ENCODE measurements around the gene CCNB2. TPM values are rescaled to one million over a fixed set of nuclear protein-coding genes. Genes with fewer than 3 reads are reported as not detected.
"Not testable (repeated sequence)": the region's sequence is repeated elsewhere in the genome, so short reads cannot be mapped to it uniquely, and the experiment has no call there.

CCNB2 gene
- total RNA-seq, 1 donor, result 27.2 TPM

DNA sequence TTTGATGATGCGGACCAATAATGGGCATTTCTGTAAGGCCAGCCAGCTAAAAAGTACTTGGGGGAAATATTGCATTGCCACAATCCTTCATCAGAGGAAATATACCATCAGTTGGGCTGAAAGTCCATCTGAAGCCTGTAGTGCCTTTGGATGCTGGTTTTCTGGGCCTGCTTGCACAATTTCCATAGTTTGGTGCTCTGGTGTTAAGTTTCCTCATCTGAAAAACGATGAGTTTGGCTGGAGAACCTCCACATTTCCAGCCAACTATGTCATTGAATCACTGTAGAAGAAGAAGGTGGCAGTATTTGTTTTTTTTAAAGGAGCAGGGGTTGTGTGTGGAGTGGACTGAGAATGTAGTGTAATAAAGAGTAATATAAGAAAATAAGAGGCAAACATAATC, 10.1 kb downstream of the CCNB2 start:
- TF ChIP-seq, protein P1, sequence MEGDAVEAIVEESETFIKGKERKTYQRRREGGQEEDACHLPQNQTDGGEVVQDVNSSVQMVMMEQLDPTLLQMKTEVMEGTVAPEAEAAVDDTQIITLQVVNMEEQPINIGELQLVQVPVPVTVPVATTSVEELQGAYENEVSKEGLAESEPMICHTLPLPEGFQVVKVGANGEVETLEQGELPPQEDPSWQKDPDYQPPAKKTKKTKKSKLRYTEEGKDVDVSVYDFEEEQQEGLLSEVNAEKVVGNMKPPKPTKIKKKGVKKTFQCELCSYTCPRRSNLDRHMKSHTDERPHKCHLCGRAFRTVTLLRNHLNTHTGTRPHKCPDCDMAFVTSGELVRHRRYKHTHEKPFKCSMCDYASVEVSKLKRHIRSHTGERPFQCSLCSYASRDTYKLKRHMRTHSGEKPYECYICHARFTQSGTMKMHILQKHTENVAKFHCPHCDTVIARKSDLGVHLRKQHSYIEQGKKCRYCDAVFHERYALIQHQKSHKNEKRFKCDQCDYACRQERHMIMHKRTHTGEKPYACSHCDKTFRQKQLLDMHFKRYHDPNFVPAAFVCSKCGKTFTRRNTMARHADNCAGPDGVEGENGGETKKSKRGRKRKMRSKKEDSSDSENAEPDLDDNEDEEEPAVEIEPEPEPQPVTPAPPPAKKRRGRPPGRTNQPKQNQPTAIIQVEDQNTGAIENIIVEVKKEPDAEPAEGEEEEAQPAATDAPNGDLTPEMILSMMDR (IDR thresholded peaks at IDR 0.05; ENCODE audit: insufficient read depth, low read depth, low read length), result no peak
- no peak overlapping the region for H3K4me3 ChIP-seq (ENCODE audit: low read depth, low read length)
- no peak for DNase-seq (ENCODE audit: low read depth)

DNA sequence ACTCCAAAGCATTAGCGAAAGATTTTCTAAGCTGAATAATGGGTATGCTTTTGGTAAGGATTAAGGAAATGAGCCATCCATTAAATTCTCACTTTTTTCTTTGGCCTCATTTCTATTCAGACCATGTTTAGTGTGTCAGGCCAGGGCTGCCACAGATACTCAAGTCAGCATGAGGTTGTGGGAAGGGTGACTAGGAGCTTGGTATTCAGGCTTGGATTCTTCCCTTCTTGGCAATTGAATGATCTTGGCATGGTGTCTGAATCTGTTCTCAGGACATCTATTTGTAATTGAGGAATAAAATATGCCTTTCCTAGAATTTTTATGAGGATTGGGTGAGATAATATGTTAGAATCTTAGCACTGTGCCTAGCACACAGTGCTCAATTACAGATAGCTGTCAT, 11.2 kb downstream of the CCNB2 start:
- no peak overlapping the region for H3K4me3 ChIP-seq (ENCODE audit: low read depth, low read length)
- DNase-seq (ENCODE audit: low read depth), result no peak
- TF ChIP-seq, protein P1 (IDR thresholded peaks at IDR 0.05; ENCODE audit: insufficient read depth, low read depth, low read length), result no peak

DNA sequence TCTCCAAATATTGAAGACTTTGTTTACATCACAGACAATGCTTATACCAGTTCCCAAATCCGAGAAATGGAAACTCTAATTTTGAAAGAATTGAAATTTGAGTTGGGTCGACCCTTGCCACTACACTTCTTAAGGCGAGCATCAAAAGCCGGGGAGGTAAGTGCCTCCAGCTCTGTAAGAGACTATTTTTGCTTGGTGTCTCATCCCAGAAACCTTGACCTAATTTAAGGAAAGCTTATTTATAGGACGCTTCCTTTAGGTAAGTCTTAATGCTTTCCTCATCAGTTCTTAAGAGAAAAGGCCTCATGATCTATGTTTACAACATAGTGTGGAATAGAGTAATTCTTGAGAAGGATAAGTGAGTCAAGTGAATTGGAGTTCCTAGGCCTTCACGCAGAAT, 11.8 kb downstream of the CCNB2 start:
- TF ChIP-seq, protein P1 (IDR thresholded peaks at IDR 0.05; ENCODE audit: insufficient read depth, low read depth, low read length), result no peak
- DNase-seq (ENCODE audit: low read depth), result no peak
- no peak overlapping the region for H3K4me3 ChIP-seq (ENCODE audit: low read depth, low read length)

DNA sequence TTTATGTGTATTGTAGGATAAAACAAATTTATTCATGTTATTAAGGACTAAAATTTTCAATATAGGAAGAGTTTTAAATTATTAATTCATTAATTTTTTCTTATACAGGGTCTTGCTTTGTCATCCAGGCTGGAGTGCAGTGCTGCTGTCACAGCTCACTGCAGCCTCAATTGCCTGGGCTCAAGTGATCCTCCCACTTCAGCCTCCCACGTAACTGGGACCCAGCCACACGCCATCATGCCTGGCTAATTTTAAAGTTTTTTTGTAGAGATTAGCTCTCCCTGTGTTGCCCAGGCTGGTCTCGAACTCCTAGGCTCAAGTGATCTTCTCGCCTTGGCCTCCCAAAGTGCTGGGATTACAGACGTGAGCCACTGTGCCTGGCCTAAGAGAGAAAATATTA, 14.7 kb downstream of the CCNB2 start:
- H3K4me3 ChIP-seq (ENCODE audit: low read depth, low read length), result no peak overlapping the region
- TF ChIP-seq, protein P1 (IDR thresholded peaks at IDR 0.05; ENCODE audit: insufficient read depth, low read depth, low read length), result no peak
- DNase-seq (ENCODE audit: low read depth), result no peak

DNA sequence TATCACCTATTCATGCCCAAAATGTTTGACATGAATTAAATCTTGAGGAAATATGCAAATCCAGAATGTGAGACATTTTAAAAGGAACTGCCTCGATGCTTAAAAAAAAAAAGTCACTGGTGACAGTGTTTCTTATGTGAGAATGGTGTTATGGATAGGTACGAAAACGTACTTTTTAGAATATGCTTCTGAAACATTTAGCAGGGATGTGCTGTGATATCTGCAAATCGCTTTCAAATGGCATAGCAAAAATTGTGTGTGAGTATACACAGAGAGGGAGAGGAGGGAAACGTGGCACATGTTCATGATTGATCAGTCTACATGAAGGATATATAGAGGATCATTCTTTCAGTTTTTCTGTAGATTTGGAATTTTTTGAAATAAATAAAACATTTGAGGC, 16.0 kb downstream of the CCNB2 start:
- TF ChIP-seq, protein P1 (IDR thresholded peaks at IDR 0.05; ENCODE audit: insufficient read depth, low read depth, low read length), result no peak
- DNase-seq (ENCODE audit: low read depth), result no peak
- H3K4me3 ChIP-seq (ENCODE audit: low read depth, low read length), result no peak overlapping the region

DNA sequence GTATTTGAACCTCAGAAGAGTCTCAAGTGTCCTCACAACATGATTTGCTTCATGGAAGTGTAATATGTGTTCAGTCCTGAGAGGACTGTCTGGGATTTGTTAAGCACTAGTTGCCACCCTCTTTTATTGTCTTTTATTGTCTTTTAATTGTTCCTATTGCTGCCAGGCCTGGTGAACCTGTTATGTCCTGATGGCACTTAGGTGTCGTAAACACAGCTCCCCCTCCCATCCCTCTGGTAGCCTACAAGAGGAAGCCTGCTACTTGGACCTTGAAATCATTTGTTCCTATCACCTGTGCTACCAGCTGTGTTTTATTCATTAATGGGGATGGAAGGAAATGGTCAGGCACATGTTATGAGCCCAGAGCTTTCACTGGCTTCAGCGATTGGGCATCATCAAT, 19.3 kb downstream of the CCNB2 start:
- DNase-seq (ENCODE audit: low read depth), result no peak
- no peak overlapping the region for H3K4me3 ChIP-seq (ENCODE audit: low read depth, low read length)
- TF ChIP-seq, protein P1 (IDR thresholded peaks at IDR 0.05; ENCODE audit: insufficient read depth, low read depth, low read length), result no peak

DNA sequence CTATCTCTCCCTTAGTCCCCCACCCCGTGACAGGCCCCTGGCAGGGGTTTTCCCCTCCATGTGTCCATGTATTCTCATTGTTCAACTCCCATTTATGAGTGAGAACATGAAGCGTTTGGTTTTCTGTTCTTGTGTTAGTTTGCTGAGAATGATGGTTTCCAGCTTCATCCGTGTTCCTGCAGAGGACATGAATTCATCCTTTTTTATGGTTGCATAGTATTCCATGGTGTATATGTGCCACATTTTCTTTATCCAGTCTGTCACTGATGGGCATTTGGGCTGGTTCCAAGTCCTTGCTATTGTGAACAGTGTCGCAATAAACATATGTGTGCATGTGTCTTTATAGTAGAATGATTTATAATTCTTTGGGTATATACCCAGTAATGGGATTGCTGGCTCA, 20.7 kb downstream of the CCNB2 start:
- H3K4me3 ChIP-seq (ENCODE audit: low read depth, low read length); DNase-seq (ENCODE audit: low read depth): not testable (repeated sequence)

DNA sequence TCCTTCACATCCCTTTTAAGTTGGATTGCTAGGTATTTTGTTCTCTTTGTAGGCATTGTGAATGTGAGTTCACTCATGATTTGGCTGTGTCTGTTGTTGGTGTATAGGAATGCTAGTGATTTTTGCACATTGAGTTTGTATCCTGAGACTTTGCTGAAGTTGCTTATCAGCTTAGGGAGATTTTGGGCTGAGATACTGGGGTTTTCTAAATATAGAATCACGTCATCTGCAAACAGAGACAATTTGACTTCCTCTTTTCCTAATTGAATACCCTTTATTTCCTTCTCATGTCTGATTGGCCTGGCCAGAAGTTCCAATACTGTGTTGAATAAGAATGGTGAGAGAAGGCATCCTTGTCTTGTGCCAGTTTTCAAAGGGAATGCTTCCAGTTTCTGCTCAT, 22.3 kb downstream of the CCNB2 start:
- not testable (repeated sequence) for DNase-seq (ENCODE audit: low read depth); H3K4me3 ChIP-seq (ENCODE audit: low read depth, low read length)

Data from fibroblast of villous mesenchyme (primary cell).